Measurements from ENCODE around the gene C1orf116. TPM values are rescaled to one million over a fixed set of nuclear protein-coding genes. Genes with fewer than 3 reads are reported as not detected.

C1orf116 gene
- polyA plus RNA-seq, 2 of the 4 experiments (the other 2 are of a cell fraction) = 2.0 to 3.2 TPM

GRCh38 chr1:206974140-206974539, 58.4 kb downstream of the C1orf116 start:
- no peak for DNase-seq (ENCODE audit: low read depth in 1 of 2, low spot score in 1 of 2)
- ChIA-PET POLR2A (no interaction called here), CTCF (interaction anchor here (0.6 to 8.9 kb wide), 11 partner anchors 7 to 513 kb away, joined by 3 to 90 read pairs (median 3); no protein-coding TSS in a partner anchor)
- no peak for FAIRE-seq
- Histone ChIP-seq H3K4me3 (no peak overlapping the region), H3K4me2 (no peak overlapping the region), H3K4me1 (no peaks in the 10 kb centered on the region), H3K27ac (no peak overlapping the region), H3K9me3 (no peaks in the 10 kb centered on the region)
- no peak for ATAC-seq
- TF ChIP-seq SMC3 (IDR thresholded peaks at IDR 0.05) = no peak
- no peak for TF ChIP-seq ZSCAN20 (CRISPR knock-in tag; IDR thresholded peaks at IDR 0.05)
- no peak for TF ChIP-seq EHMT2 (IDR thresholded peaks at IDR 0.05; ENCODE audit: low read depth)
- no peak for TF ChIP-seq MAFK (IDR thresholded peaks at IDR 0.05; ENCODE audit: partially characterized antibody)
- no peak for TF ChIP-seq NR3C1 (IDR thresholded peaks at IDR 0.05)
- TF ChIP-seq RAD21 (conservative IDR thresholded peaks at IDR 0.05 in 1 of 2, IDR thresholded peaks at IDR 0.05 in 1 of 2) = no peak
- TF ChIP-seq MAZ (IDR thresholded peaks at IDR 0.05; ENCODE audit: borderline replicate concordance, low read depth, low read length) = no peak
- TF ChIP-seq JUNB (IDR thresholded peaks at IDR 0.05) = no peak
- TF ChIP-seq FOSL2 (IDR thresholded peaks at IDR 0.05) = no peak
- TF ChIP-seq FOSL2 (CRISPR knock-in tag; IDR thresholded peaks at IDR 0.05) = no peak
- no peak for TF ChIP-seq TP53 (CRISPR knock-in tag; IDR thresholded peaks at IDR 0.05)
- no peak for TF ChIP-seq EP300 (IDR thresholded peaks at IDR 0.05)
- TF ChIP-seq CHD2 (IDR thresholded peaks at IDR 0.05; ENCODE audit: low read length, partially characterized antibody) = no peak
- 62% methylated on average over 3 of the region's 3 CpGs for WGBS (ENCODE audit: missing lambda C conversion rate)

GRCh38 chr1:206972728-206973127, 59.8 kb downstream of the C1orf116 start:
- FAIRE-seq (no peak), DNase-seq (ENCODE audit: low read depth in 1 of 2, low spot score in 1 of 2) (no peak), ATAC-seq (no peak)
- no peaks in the 10 kb centered on the region for H3K4me1 ChIP-seq
- WGBS (ENCODE audit: missing lambda C conversion rate) = 17% methylated on average over 2 of the region's 2 CpGs
- H3K9me3 ChIP-seq = no peaks in the 10 kb centered on the region
- H3K27ac ChIP-seq = no peak overlapping the region
- no peak overlapping the region for H3K4me3 ChIP-seq
- no peak for TF ChIP-seq GATA3 (IDR thresholded peaks at IDR 0.05; ENCODE audit: borderline replicate concordance)
- TF ChIP-seq RAD21 (conservative IDR thresholded peaks at IDR 0.05 in 1 of 2, IDR thresholded peaks at IDR 0.05 in 1 of 2) = no peak
- TF ChIP-seq PBX3 (IDR thresholded peaks at IDR 0.05) = no peak
- TF ChIP-seq BHLHE40 (IDR thresholded peaks at IDR 0.05; ENCODE audit: low read depth, low read length) = no peak
- no peak for TF ChIP-seq HOXB13 (CRISPR knock-in tag; IDR thresholded peaks at IDR 0.05; ENCODE audit: low read depth)
- no peak for TF ChIP-seq NPAS2 (CRISPR knock-in tag; IDR thresholded peaks at IDR 0.05; ENCODE audit: borderline replicate concordance)
- TF ChIP-seq ESRRA (IDR thresholded peaks at IDR 0.05; ENCODE audit: borderline replicate concordance, low read length) = no peak
- no peak for TF ChIP-seq E2F6 (IDR thresholded peaks at IDR 0.05; ENCODE audit: borderline replicate concordance, low read depth)
- TF ChIP-seq MYC (IDR thresholded peaks at IDR 0.05; ENCODE audit: borderline replicate concordance, low read length) = no peak
- TF ChIP-seq USF2 (IDR thresholded peaks at IDR 0.05) = no peak
- TF ChIP-seq FOSL2 (IDR thresholded peaks at IDR 0.05) = no peak
- TF ChIP-seq FOSL2 (CRISPR knock-in tag; IDR thresholded peaks at IDR 0.05) = no peak
- TF ChIP-seq HOXA7 (CRISPR knock-in tag; IDR thresholded peaks at IDR 0.05) = no peak
- no peak for TF ChIP-seq EHMT2 (IDR thresholded peaks at IDR 0.05; ENCODE audit: low read depth)
- no peak for TF ChIP-seq BCL3 (IDR thresholded peaks at IDR 0.05)
- TF ChIP-seq HOXB5 (CRISPR knock-in tag; IDR thresholded peaks at IDR 0.05) = no peak
- no peak for TF ChIP-seq KDM5A (IDR thresholded peaks at IDR 0.05)
- TF ChIP-seq CBX2 (IDR thresholded peaks at IDR 0.05; ENCODE audit: borderline replicate concordance, low read depth) = no peak
- TF ChIP-seq HDAC2 (IDR thresholded peaks at IDR 0.05) = no peak
- TF ChIP-seq ZFP36 (IDR thresholded peaks at IDR 0.05; ENCODE audit: borderline replicate concordance, partially characterized antibody) = no peak
- ChIA-PET CTCF (interaction anchor here (1.2 to 8.9 kb wide), 3 partner anchors 8 to 246 kb away, joined by 3 to 90 read pairs (median 4); no protein-coding TSS in a partner anchor), POLR2A (no interaction called here)
- H3K4me2 ChIP-seq = no peak overlapping the region

Data from A549 (cell line).